Mesothelial cell of epicardium (in vitro differentiated cells): Measurements from ENCODE around the gene RAMP3. TPM values are rescaled to one million over a fixed set of nuclear protein-coding genes. Genes with fewer than 3 reads are reported as not detected.
"Not testable (repeated sequence)": the region's sequence is repeated elsewhere in the genome, so short reads cannot be mapped to it uniquely, and the experiment has no call there.

ENCODE experiments used
- DNase-seq, 2 experiments: peaks; one replicate each; pipeline ENCODE4 v3.0.0; 2021; ENCODE audit warnings: low spot score in 2 of 2; ENCODE audit not compliant: unreplicated experiment in 2 of 2
- H3K27ac Mint-ChIP-seq: 2 replicates; pipeline ENCODE4 v1.8.0; 2021; ENCODE audit warnings: mixed read lengths
- H3K27me3 Mint-ChIP-seq: 2 replicates; pipeline ENCODE4 v1.8.0; 2021; ENCODE audit warnings: low read depth, mixed read lengths
- H3K36me3 Mint-ChIP-seq: 2 replicates; pipeline ENCODE4 v1.8.0; 2021; ENCODE audit warnings: mixed read lengths
- H3K4me1 Mint-ChIP-seq: 2 replicates; pipeline ENCODE4 v1.8.0; 2021; ENCODE audit warnings: mixed read lengths
- H3K4me3 Mint-ChIP-seq: 2 replicates; pipeline ENCODE4 v1.8.0; 2021; ENCODE audit warnings: mild to moderate bottlenecking, moderate library complexity, mixed read lengths
- H3K9me3 Mint-ChIP-seq: 2 replicates; pipeline ENCODE4 v1.8.0; 2021; ENCODE audit warnings: mixed read lengths
- CTCF ChIP-seq: fragments of 200-600 bp; sonication (generic); IDR thresholded peaks from one replicate; pipeline ENCODE4 v1.5.0; 2021; ENCODE audit warnings: antibody characterized with exemption; ENCODE audit not compliant: unreplicated experiment
- total RNA-seq: library from RNA; stranded (reverse); gene quantifications from 3 replicates; pipeline ENCODE4 v1.2.1, GENCODE V29; 2021

RAMP3 gene
- total RNA-seq, 1 donor from 2014 or later, result not detected

DNA sequence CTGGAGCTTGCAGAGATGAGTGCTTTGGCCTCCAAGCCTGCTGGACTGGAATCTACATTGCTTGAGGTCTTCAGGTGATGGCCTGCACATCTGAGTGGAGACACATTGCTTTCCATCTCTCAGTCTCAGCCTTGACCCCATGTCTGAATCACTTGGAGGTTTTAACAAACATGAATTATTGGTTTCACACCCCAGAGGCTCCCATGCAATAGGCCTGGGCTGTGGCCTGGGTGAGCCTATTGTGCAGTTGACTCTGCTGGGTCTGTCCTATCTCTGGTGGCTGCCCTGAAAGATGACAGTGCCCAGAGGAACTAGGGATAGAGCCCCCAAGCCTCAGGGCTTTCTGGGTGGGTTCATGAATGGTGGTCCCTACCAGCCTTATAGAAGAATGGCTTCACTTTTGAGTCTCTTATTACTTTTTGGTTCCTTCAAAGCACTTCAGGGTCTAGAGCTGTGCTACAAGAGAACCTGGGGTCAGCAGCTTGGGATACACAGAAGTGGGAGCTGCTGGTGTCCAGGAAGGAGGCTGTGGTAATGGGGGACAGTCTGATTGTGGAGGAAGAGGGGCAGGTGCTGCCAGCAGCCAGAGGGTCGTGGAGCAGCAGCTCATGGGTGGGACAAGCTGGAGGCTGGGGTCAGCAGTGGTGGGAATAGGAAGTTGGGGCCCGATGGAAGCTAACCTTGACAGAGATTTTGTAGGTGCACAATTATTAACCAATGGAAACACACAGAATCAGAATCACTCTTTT is 5.5 kb downstream of the RAMP3 start:
- no peak for TF ChIP-seq CTCF
- no peak overlapping the region for H3K4me3 Mint-ChIP-seq
- no peaks in the 10 kb centered on the region for H3K4me1 Mint-ChIP-seq
- no peak for DNase-seq
- peaks cover 70% of the 10 kb centered on the region for H3K27me3 Mint-ChIP-seq
- peaks cover 11% of the 10 kb centered on the region for H3K9me3 Mint-ChIP-seq
- H3K36me3 Mint-ChIP-seq, result no peaks in the 10 kb centered on the region
- no peak overlapping the region for H3K27ac Mint-ChIP-seq

DNA sequence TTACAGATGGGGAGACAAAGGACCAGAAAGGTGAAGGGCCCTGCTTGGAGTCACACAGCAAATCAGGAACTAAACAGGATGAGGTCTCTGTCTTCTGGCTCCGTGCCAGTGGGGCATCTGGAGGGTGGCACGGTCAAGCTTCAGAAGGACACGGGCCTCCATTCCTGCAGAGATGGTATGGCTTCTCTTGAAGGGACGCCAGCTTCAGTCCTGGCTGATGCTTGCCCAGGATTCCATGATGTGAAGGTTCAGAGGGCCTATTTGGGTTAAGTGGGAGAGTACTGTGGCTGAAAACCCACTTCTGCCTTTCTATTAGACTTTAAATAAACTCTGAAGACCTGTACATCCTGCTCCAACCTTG is 6.1 kb downstream of the RAMP3 start:
- H3K4me3 Mint-ChIP-seq, result no peak overlapping the region
- H3K27me3 Mint-ChIP-seq, result peaks cover 68% of the 10 kb centered on the region
- DNase-seq, result no peak
- no peaks in the 10 kb centered on the region for H3K4me1 Mint-ChIP-seq
- peaks cover 13% of the 10 kb centered on the region for H3K9me3 Mint-ChIP-seq
- no peak overlapping the region for H3K27ac Mint-ChIP-seq
- H3K36me3 Mint-ChIP-seq, result no peaks in the 10 kb centered on the region
- no peak for TF ChIP-seq CTCF

- not testable (repeated sequence) for DNase-seq, H3K4me3 Mint-ChIP-seq, H3K36me3 Mint-ChIP-seq, H3K27ac Mint-ChIP-seq, H3K4me1 Mint-ChIP-seq
- peaks cover 17% of the 10 kb centered on the region for H3K9me3 Mint-ChIP-seq
- H3K27me3 Mint-ChIP-seq, result peaks cover 66% of the 10 kb centered on the region
Measured at GRCh38 chr7:45164271-45164670, 6.7 kb downstream of the RAMP3 start.

- Mint-ChIP-seq H3K4me1 (no peaks in the 10 kb centered on the region), H3K9me3 (peaks cover 17% of the 10 kb centered on the region), H3K4me3 (no peak overlapping the region), H3K27me3 (peaks cover 55% of the 10 kb centered on the region), H3K27ac (no peak overlapping the region), H3K36me3 (no peaks in the 10 kb centered on the region)
- no peak for DNase-seq
- TF ChIP-seq CTCF, result no peak
Measured at GRCh38 chr7:45165857-45166256, 8.3 kb downstream of the RAMP3 start.

GRCh38 chr7:45171946-45172345 is 14.4 kb downstream of the RAMP3 start:
- DNase-seq, result peak in 1 of 2 experiments; percentile 2
- Mint-ChIP-seq H3K27me3 (peaks cover 35% of the 10 kb centered on the region), H3K27ac (no peak overlapping the region), H3K4me3 (no peak overlapping the region), H3K36me3 (no peaks in the 10 kb centered on the region), H3K9me3 (peaks cover 6% of the 10 kb centered on the region), H3K4me1 (no peaks in the 10 kb centered on the region)
- no peak for TF ChIP-seq CTCF

DNA sequence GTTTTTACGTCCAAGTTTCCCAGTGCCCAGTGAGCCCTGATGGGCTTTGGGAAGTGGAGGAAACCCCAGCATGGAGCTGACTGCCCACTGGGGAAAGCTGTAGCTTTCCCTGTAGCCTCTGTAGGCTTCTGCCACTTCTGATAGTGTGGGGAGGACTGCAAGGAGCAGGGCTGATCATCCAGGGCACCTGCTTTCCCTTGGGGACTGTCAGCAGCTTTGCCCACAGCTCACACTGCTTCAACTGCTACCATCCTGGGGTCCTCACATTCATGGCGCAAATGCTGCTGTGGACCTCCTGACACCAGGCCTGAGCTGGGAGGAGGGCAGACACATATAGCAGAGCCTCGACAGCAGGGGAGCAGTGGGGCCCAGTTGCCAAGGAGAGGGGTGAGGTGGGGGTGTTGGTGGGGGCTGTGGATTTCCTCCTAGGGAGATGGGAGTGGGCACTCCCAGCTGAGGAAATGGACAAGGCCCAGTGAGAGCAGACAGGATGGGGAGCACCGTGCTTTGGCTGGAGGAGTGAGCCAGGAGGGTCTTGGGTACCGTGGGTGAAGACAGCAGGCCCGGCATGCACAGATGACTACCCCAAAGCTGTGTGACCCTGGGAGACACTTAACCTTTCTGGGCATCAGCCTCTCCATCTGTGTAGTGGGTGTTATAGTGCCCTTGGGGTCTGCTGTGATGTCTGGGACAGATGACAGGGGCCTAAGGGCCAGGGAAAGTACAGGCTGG is 16.2 kb downstream of the RAMP3 start:
- Mint-ChIP-seq H3K36me3 (no peaks in the 10 kb centered on the region), H3K27me3 (peaks cover 35% of the 10 kb centered on the region), H3K27ac (no peak overlapping the region), H3K4me3 (no peak overlapping the region), H3K4me1 (no peaks in the 10 kb centered on the region), H3K9me3 (peaks cover 3% of the 10 kb centered on the region)
- peak in 1 of 2 experiments; percentile 7 for DNase-seq
- no peak for TF ChIP-seq CTCF
